Forelimb muscle (tissue), 1 donor: ENCODE data around the gene MLPH. TPM values are rescaled to one million over a fixed set of nuclear protein-coding genes. Genes with fewer than 3 reads are reported as not detected.
"Not testable (repeated sequence)": the region's sequence is repeated elsewhere in the genome, so short reads cannot be mapped to it uniquely, and the experiment has no call there.

ENCODE experiments used
- DNase-seq: peaks from one replicate; pipeline ENCODE4 v3.0.0-alpha.2; 2013; ENCODE audit warnings: low read depth
- polyA plus RNA-seq: library from polyadenylated mRNA; unstranded; fragments of 120-200 nt; gene quantifications from one replicate; pipeline ENCODE4 v1.2.1, GENCODE V29; 2013; ENCODE audit not compliant: insufficient read length

MLPH gene
- polyA plus RNA-seq, 1 donor = 1.0 TPM

- DNase-seq = no peak
Observed at GRCh38 chr2:237457388-237457941, 29.6 kb upstream of the MLPH start.

GRCh38 chr2:237458519-237458918 lies 28.5 kb upstream of the MLPH start:
- no peak for DNase-seq

GRCh38 chr2:237459226-237459625 lies 27.8 kb upstream of the MLPH start:
- no peak for DNase-seq

GRCh38 chr2:237459741-237460174 lies 27.3 kb upstream of the MLPH start:
- no peak for DNase-seq

GRCh38 chr2:237464757-237465391 lies 22.2 kb upstream of the MLPH start:
- no peak for DNase-seq

- no peak for DNase-seq
Observed at GRCh38 chr2:237465515-237466148, 21.4 kb upstream of the MLPH start.

GRCh38 chr2:237466211-237466610 lies 20.8 kb upstream of the MLPH start:
- DNase-seq = no peak

GRCh38 chr2:237467447-237468179 lies 19.4 kb upstream of the MLPH start:
- DNase-seq = no peak

GRCh38 chr2:237469410-237469809 lies 17.6 kb upstream of the MLPH start:
- not testable (repeated sequence) for DNase-seq

- no peak for DNase-seq
Observed at GRCh38 chr2:237469849-237470248, 17.2 kb upstream of the MLPH start.

GRCh38 chr2:237470914-237471313 lies 16.1 kb upstream of the MLPH start:
- no peak for DNase-seq

GRCh38 chr2:237471438-237472186 lies 15.4 kb upstream of the MLPH start:
- no peak for DNase-seq

GRCh38 chr2:237472187-237472712 lies 14.8 kb upstream of the MLPH start:
- no peak for DNase-seq

- no peak for DNase-seq
Observed at GRCh38 chr2:237472909-237473877, 13.9 kb upstream of the MLPH start.

- DNase-seq = no peak
Observed at GRCh38 chr2:237473878-237474441, 13.1 kb upstream of the MLPH start.

- DNase-seq = no peak
Observed at GRCh38 chr2:237474442-237474911, 12.6 kb upstream of the MLPH start.

GRCh38 chr2:237474931-237475703 lies 11.9 kb upstream of the MLPH start:
- DNase-seq = no peak

- DNase-seq = no peak
Observed at GRCh38 chr2:237475704-237476141, 11.3 kb upstream of the MLPH start.

GRCh38 chr2:237478095-237478494 lies 9.0 kb upstream of the MLPH start:
- DNase-seq = no peak
